GM23248 (cell line): ENCODE results near the gene WDR62.

Experiments
- EZH2 ChIP-seq: fragments of 200-600 bp; sonication (generic); IDR thresholded peaks from 2 replicates; pipeline ENCODE4 v1.6.1; 2018; ENCODE audit warnings: antibody characterized with exemption, mild to moderate bottlenecking; ENCODE audit not compliant: insufficient read depth, poor library complexity, severe bottlenecking
- EZH2phosphoT487 ChIP-seq: fragments of 200-600 bp; sonication (generic); IDR thresholded peaks from 2 replicates; pipeline ENCODE4 v1.6.1; 2018; ENCODE audit warnings: antibody characterized with exemption, moderate library complexity, mild to moderate bottlenecking, low read depth; ENCODE audit not compliant: insufficient read depth

GRCh38 chr19:36040495-36040894 is 14.2 kb upstream of the WDR62 start:
- TF ChIP-seq EZH2 (no peak), EZH2phosphoT487 (no peak)
